Measurements from ENCODE around the gene THRAP3. TPM values are rescaled to one million over a fixed set of nuclear protein-coding genes. Genes with fewer than 3 reads are reported as not detected.
A peak's percentile ranks its signal among the peaks of the same experiment; 100 is the strongest.

THRAP3 gene
- total and polyA plus RNA-seq, 9 of the 15 experiments (the other 6 are each of a cell fraction or from before 2014, with no cell fraction given): 66.2 to 135 (median 113) TPM

GRCh38 chr1:36321119-36321951, 97.1 kb downstream of the THRAP3 start (continued):
- TF ChIP-seq SIX5 (IDR thresholded peaks at IDR 0.05; ENCODE audit: borderline replicate concordance in 1 of 2, insufficient read depth in 1 of 2, low read depth in 1 of 2, low read length in 2 of 2) (no peak), ZBTB1 (CRISPR knock-in tag; IDR thresholded peaks at IDR 0.05; ENCODE audit: borderline replicate concordance, low read depth) (peak; percentile 88; the same call in 1 of the 2 replicates), CBX1 (IDR thresholded peaks at IDR 0.05; ENCODE audit: low read depth) (no peak; the same call in 1 of the 2 replicates), JUND (IDR thresholded peaks at IDR 0.05; ENCODE audit: borderline replicate concordance, low read depth, low read length) (peak; percentile 42; the same call in 1 of the 2 replicates), JUND (tag; IDR thresholded peaks at IDR 0.05; ENCODE audit: borderline replicate concordance, low read depth, low read length) (peak; percentile 40; the same call in 1 of the 3 replicates), ESRRA (IDR thresholded peaks at IDR 0.05; ENCODE audit: borderline replicate concordance, low read depth) (peak; percentile 72; the same call in 1 of the 2 replicates), NRF1 (conservative IDR thresholded peaks at IDR 0.05 in 1 of 2, IDR thresholded peaks at IDR 0.05 in 1 of 2) (peak; percentile 90 to 91), ILF3 (IDR thresholded peaks at IDR 0.05; ENCODE audit: borderline replicate concordance) (no peak), MGA (IDR thresholded peaks at IDR 0.05) (peak; percentile 100), ZNF174 (CRISPR knock-in tag; IDR thresholded peaks at IDR 0.05) (no peak), MTF1 (CRISPR knock-in tag; IDR thresholded peaks at IDR 0.05; ENCODE audit: borderline replicate concordance) (0 out of 2 replicates have a peak, but pooled peaks have one; percentile 3), GABPB2 (CRISPR knock-in tag; conservative IDR thresholded peaks at IDR 0.05) (no peak), NFIC (IDR thresholded peaks at IDR 0.05) (peak; percentile 59), JUNB (CRISPR knock-in tag; conservative IDR thresholded peaks at IDR 0.05) (no peak), ZNF507 (tag; conservative IDR thresholded peaks at IDR 0.05) (no peak)

Data from K562 (cell line).